Measurements from ENCODE around the gene RXYLT1. TPM values are rescaled to one million over a fixed set of nuclear protein-coding genes. Genes with fewer than 3 reads are reported as not detected.

RXYLT1 gene
- total RNA-seq, 1 donor from 2014 or later, result 20.6 TPM

DNA sequence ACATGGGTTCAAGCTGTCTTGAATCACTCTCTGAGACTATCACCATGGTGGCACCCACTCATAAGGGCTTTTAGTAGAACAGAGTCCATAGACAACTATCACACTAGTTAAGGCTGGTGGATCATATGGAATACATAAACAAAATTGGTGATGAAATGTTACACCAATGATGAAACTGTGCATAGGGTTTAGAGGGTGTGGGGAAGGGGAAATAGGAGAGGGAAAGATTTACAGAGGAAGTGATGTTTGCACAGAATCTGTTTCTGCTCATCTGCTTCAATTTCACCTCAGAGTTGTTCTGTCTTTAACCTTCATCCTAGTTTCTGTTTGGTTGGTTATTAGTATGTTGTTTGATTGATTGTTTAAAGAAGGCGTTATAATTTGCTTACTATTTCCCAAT, 2.4 kb upstream of the RXYLT1 start:
- H3K36me3 Mint-ChIP-seq, result peaks cover under 1% of the 10 kb centered on the region
- no peak overlapping the region for H3K4me3 Mint-ChIP-seq
- H3K9me3 Mint-ChIP-seq, result no peaks in the 10 kb centered on the region
- DNase-seq (ENCODE audit: low spot score in 2 of 2, unreplicated experiment in 2 of 2), result no peak
- peaks cover 14% of the 10 kb centered on the region for H3K27me3 Mint-ChIP-seq (ENCODE audit: low read depth)
- H3K27ac Mint-ChIP-seq, result no peak overlapping the region
- peaks cover 12% of the 10 kb centered on the region for H3K4me1 Mint-ChIP-seq
- TF ChIP-seq, protein P1, sequence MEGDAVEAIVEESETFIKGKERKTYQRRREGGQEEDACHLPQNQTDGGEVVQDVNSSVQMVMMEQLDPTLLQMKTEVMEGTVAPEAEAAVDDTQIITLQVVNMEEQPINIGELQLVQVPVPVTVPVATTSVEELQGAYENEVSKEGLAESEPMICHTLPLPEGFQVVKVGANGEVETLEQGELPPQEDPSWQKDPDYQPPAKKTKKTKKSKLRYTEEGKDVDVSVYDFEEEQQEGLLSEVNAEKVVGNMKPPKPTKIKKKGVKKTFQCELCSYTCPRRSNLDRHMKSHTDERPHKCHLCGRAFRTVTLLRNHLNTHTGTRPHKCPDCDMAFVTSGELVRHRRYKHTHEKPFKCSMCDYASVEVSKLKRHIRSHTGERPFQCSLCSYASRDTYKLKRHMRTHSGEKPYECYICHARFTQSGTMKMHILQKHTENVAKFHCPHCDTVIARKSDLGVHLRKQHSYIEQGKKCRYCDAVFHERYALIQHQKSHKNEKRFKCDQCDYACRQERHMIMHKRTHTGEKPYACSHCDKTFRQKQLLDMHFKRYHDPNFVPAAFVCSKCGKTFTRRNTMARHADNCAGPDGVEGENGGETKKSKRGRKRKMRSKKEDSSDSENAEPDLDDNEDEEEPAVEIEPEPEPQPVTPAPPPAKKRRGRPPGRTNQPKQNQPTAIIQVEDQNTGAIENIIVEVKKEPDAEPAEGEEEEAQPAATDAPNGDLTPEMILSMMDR (IDR thresholded peaks at IDR 0.05; ENCODE audit: unreplicated experiment), result no peak

DNA sequence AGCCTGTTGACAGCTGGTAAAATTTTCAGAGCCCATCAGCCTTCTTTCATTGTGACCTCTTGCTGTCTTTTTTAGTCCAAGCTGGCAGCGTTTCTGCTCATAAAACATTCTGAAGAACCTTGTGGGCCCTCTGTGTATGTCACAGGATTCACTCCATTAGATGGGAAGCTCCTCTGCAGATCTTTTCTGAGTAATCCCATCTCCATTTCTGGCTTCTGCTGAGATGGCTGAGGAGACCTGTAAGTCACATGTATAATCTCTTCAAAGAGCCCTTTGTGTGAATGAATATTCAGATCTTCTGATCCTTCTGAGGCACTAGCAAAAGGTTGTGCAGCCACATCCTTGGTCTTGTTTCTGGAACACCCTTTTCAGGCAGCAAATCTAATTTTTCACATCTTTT, 2.8 kb downstream of the RXYLT1 start:
- TF ChIP-seq, protein P1 (IDR thresholded peaks at IDR 0.05; ENCODE audit: unreplicated experiment), result no peak
- H3K27ac Mint-ChIP-seq, result no peak overlapping the region
- DNase-seq (ENCODE audit: low spot score in 2 of 2, unreplicated experiment in 2 of 2), result no peak
- H3K36me3 Mint-ChIP-seq, result peaks cover 16% of the 10 kb centered on the region
- H3K9me3 Mint-ChIP-seq, result no peaks in the 10 kb centered on the region
- H3K4me3 Mint-ChIP-seq, result no peak overlapping the region
- H3K27me3 Mint-ChIP-seq (ENCODE audit: low read depth), result peaks cover 3% of the 10 kb centered on the region
- H3K4me1 Mint-ChIP-seq, result peaks cover 12% of the 10 kb centered on the region

DNA sequence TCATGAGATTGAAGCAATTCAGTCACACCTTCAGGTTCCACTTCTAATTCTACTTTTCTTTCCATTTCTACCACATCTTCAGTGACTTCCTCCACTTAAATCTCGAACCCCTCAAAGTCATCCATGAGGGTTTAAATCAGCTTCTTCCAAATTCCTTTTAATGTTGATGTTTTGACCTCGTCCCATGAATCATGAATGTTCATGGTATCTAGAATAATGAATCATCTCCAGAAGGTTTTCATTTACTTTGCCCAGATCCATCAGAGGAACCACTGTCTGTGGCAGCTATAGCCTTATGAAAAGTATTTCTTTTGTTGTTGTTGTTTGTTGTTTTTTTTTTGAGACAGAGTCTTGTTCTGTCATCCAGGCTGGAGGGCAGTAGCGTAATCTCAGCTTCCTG, 7.6 kb downstream of the RXYLT1 start:
- Mint-ChIP-seq H3K9me3 (no peaks in the 10 kb centered on the region), H3K36me3 (peaks cover 48% of the 10 kb centered on the region), H3K27me3 (ENCODE audit: low read depth) (no peaks in the 10 kb centered on the region), H3K27ac (no peak overlapping the region), H3K4me1 (no peaks in the 10 kb centered on the region), H3K4me3 (no peak overlapping the region)
- no peak for DNase-seq (ENCODE audit: low spot score in 2 of 2, unreplicated experiment in 2 of 2)
- TF ChIP-seq, protein P1 (IDR thresholded peaks at IDR 0.05; ENCODE audit: unreplicated experiment), result no peak

DNA sequence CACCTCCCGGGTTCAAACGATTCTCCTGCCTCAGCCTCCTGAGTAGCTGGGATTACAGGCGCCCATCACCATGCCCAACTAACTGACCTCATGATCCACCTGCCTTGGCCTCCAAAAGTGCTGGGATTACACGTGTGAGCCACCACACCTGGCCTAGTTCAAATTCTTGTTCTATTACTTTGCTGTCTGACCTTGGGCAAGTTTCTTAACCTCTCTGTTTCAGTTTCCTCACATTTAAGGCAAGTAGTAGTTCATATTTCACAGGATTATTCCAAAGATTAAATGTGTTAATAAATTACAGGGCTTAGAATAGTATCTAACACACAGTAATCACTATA, 10.9 kb downstream of the RXYLT1 start:
- no peaks in the 10 kb centered on the region for H3K9me3 Mint-ChIP-seq
- no peak for DNase-seq (ENCODE audit: low spot score in 2 of 2, unreplicated experiment in 2 of 2)
- TF ChIP-seq, protein P1 (IDR thresholded peaks at IDR 0.05; ENCODE audit: unreplicated experiment), result no peak
- no peak overlapping the region for H3K27ac Mint-ChIP-seq
- H3K4me3 Mint-ChIP-seq, result no peak overlapping the region
- no peaks in the 10 kb centered on the region for H3K27me3 Mint-ChIP-seq (ENCODE audit: low read depth)
- peaks cover 39% of the 10 kb centered on the region for H3K36me3 Mint-ChIP-seq
- no peaks in the 10 kb centered on the region for H3K4me1 Mint-ChIP-seq

DNA sequence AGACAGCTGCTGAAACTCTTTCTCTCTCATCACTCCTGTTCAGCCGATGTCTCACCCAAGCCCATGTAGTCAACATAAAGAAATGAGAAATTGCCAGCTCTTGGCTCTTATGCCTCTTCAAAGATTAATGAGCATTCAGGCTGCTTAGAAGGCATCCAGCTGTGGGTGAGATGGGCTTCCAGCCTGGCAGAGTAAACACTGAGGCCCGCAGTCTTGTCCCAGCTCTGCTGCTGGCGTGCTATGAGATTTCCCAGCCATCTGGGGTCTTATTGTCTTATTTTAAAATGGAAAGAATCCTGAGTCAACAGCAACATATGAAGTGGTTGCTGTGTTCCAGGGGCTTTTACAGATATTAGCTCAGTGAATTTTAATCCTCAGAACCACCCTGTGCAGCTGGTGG, 12.6 kb downstream of the RXYLT1 start:
- no peak for DNase-seq (ENCODE audit: low spot score in 2 of 2, unreplicated experiment in 2 of 2)
- no peak overlapping the region for H3K4me3 Mint-ChIP-seq
- no peaks in the 10 kb centered on the region for H3K4me1 Mint-ChIP-seq
- H3K36me3 Mint-ChIP-seq, result peaks cover 35% of the 10 kb centered on the region
- no peak overlapping the region for H3K27ac Mint-ChIP-seq
- H3K27me3 Mint-ChIP-seq (ENCODE audit: low read depth), result no peaks in the 10 kb centered on the region
- TF ChIP-seq, protein P1 (IDR thresholded peaks at IDR 0.05; ENCODE audit: unreplicated experiment), result no peak
- H3K9me3 Mint-ChIP-seq, result no peaks in the 10 kb centered on the region

DNA sequence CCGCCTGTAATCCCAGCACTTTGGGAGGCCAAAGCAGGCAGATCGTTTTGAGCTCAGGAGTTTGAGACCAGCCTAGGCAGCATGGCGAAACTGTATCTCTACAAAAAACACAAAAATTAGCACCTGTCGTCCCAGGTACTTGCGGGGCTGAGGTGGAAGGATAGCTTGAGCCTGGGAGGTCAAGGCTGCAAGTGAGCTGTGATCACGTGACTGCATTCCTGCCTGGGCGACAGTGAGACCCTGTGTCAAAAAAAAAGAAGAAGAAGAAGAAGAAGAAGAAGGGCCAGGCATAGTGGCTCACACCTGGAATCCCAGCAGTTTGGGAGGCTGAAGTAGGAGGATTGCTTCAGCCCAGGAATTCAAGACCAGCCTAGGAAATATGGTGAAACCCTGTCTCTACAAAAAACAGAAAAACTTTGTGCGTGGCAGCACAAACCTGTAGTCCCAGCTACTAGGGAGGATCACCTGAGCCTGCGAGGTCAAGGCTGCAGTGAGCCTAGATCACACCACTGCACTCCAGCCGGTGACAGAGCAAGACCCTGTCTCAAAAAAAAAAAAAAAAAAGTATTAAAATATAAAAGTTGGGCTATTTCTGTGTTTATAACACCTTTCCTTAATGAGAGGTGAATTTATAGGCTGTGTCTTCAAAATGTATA, 15.5 kb downstream of the RXYLT1 start:
- Mint-ChIP-seq H3K27ac (no peak overlapping the region), H3K4me3 (no peak overlapping the region), H3K4me1 (no peaks in the 10 kb centered on the region), H3K36me3 (peaks cover 13% of the 10 kb centered on the region), H3K27me3 (ENCODE audit: low read depth) (no peaks in the 10 kb centered on the region), H3K9me3 (no peaks in the 10 kb centered on the region)
- no peak for DNase-seq (ENCODE audit: low spot score in 2 of 2, unreplicated experiment in 2 of 2)
- TF ChIP-seq, protein P1 (IDR thresholded peaks at IDR 0.05; ENCODE audit: unreplicated experiment), result no peak

Measured in mesothelial cell of epicardium (in vitro differentiated cells).